Progenitor cell of endocrine pancreas (in vitro differentiated cells): Measurements from ENCODE around the gene ASCC1. TPM values are rescaled to one million over a fixed set of nuclear protein-coding genes. Genes with fewer than 3 reads are reported as not detected.
A peak's percentile ranks its signal among the peaks of the same experiment; 100 is the strongest.
"Not testable (repeated sequence)": the region's sequence is repeated elsewhere in the genome, so short reads cannot be mapped to it uniquely, and the experiment has no call there.

Experiments
- DNase-seq: peaks from one replicate; pipeline ENCODE4 v3.0.0; 2021; ENCODE audit warnings: low spot score; ENCODE audit not compliant: unreplicated experiment
- H3K27ac Mint-ChIP-seq: 2 replicates; pipeline ENCODE4 v1.8.0; 2021; ENCODE audit warnings: mild to moderate bottlenecking, moderate library complexity, mixed read lengths
- H3K27me3 Mint-ChIP-seq: 2 replicates; pipeline ENCODE4 v1.8.0; 2021; ENCODE audit warnings: mixed read lengths
- H3K36me3 Mint-ChIP-seq: 2 replicates; pipeline ENCODE4 v1.8.0; 2022; ENCODE audit warnings: mixed read lengths; ENCODE audit not compliant: insufficient read depth
- H3K4me1 Mint-ChIP-seq: 2 replicates; pipeline ENCODE4 v1.8.0; 2021; ENCODE audit warnings: low read depth, mixed read lengths
- H3K4me3 Mint-ChIP-seq: 2 replicates; pipeline ENCODE4 v1.8.0; 2021; ENCODE audit warnings: low read depth, mild to moderate bottlenecking, moderate library complexity, mixed read lengths
- H3K9me3 Mint-ChIP-seq: 2 replicates; pipeline ENCODE4 v1.8.0; 2021; ENCODE audit warnings: low read depth, mixed read lengths
- total RNA-seq: library from RNA; stranded (reverse); gene quantifications from 2 replicates; pipeline ENCODE4 v1.2.1, GENCODE V29; 2021
- TF ChIP-seq, protein P1 (sequence below): fragments of 200-600 bp; sonication (generic); IDR thresholded peaks from one replicate; pipeline ENCODE4 v1.5.0; 2021; ENCODE audit warnings: antibody characterized with exemption, mild to moderate bottlenecking; ENCODE audit not compliant: unreplicated experiment

ASCC1 gene
- total RNA-seq, 1 donor from 2014 or later, result 42.2 TPM

DNA sequence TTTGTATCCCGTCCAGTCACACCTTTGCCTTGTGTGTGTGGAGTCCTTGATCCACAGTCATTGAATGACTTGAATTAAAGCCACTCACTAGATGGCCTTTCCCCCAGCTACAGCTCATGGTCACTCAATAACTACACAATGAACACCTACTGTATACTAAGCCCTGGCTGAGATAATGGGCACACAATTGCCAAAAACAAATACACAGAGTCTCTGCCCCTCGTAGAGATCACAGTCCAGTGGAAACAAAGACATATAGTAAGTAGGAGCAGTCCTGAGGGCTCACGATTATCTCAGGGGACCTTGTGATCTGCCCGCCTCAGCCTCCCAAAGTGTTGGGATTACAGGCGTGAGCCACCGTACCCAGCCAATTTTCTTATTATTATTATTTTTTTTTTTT is 35.6 kb upstream of the ASCC1 start:
- no peak overlapping the region for H3K27ac Mint-ChIP-seq
- no peaks in the 10 kb centered on the region for H3K36me3 Mint-ChIP-seq
- DNase-seq, result no peak

DNA sequence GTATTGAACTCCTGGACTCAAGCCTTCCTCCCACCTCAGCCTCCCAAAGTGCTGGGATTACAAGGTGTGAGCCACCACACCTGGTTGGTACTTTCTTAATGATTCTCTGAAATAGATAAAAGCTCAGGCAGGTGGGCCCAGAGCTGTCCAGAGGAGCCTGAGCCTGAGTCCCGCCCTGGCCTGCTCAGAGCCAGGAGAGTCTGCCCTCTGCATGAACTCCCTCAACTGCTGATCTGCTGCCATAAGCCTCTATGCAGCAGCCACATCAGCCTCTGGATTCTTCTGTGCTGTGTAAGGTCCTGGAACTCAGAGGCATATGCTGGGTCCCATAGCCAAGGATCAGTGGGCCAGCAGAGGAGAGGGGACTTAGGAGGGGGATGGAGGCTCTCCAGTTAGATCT is 34.6 kb upstream of the ASCC1 start:
- H3K4me1 Mint-ChIP-seq, result peaks cover 21% of the 10 kb centered on the region
- TF ChIP-seq, protein P1, sequence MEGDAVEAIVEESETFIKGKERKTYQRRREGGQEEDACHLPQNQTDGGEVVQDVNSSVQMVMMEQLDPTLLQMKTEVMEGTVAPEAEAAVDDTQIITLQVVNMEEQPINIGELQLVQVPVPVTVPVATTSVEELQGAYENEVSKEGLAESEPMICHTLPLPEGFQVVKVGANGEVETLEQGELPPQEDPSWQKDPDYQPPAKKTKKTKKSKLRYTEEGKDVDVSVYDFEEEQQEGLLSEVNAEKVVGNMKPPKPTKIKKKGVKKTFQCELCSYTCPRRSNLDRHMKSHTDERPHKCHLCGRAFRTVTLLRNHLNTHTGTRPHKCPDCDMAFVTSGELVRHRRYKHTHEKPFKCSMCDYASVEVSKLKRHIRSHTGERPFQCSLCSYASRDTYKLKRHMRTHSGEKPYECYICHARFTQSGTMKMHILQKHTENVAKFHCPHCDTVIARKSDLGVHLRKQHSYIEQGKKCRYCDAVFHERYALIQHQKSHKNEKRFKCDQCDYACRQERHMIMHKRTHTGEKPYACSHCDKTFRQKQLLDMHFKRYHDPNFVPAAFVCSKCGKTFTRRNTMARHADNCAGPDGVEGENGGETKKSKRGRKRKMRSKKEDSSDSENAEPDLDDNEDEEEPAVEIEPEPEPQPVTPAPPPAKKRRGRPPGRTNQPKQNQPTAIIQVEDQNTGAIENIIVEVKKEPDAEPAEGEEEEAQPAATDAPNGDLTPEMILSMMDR, result no peak
- DNase-seq, result no peak
- no peaks in the 10 kb centered on the region for H3K36me3 Mint-ChIP-seq
- H3K27ac Mint-ChIP-seq, result no peak overlapping the region
- no peak overlapping the region for H3K4me3 Mint-ChIP-seq
- H3K27me3 Mint-ChIP-seq, result no peaks in the 10 kb centered on the region
- H3K9me3 Mint-ChIP-seq, result no peaks in the 10 kb centered on the region

More for the DNA sequence above, 35.6 kb upstream of the ASCC1 start:
- TF ChIP-seq, protein P1, result no peak
- H3K27me3 Mint-ChIP-seq, result no peaks in the 10 kb centered on the region
- no peaks in the 10 kb centered on the region for H3K9me3 Mint-ChIP-seq
- H3K4me1 Mint-ChIP-seq, result peaks cover 25% of the 10 kb centered on the region
- H3K4me3 Mint-ChIP-seq, result no peak overlapping the region

DNA sequence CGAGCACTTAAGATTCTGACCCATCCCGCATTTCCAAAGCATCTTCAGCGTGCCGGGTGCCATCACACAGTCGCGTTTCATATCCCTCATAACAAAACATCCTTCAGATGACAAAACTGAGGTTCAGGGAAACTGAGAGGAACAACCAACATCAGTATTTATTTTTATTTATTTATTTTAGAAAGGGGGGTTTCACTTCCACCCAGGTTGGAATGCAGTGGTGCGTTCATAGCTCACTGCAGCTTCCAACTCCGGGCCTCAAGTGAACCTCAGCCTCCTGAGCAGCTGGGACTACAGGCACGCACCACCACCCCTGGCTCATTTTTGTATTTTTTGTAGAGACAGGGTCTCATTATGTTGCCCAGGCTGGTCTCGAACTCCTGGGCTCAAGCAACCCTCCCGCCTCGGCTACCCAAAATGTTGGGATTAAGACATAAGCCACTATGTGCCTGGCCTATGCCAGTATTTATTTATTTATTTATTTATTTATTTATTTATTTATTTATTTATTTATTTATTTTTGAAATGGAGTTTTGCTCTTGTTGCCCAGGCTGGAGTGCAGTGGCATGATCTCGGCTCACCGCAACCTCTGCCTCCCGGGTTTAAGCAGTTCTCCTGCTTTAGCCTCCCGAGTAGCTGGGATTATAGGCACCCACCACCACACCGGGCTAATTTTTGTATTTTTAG is 33.2 kb upstream of the ASCC1 start:
- not testable (repeated sequence) for H3K27me3 Mint-ChIP-seq, DNase-seq, H3K4me3 Mint-ChIP-seq, H3K9me3 Mint-ChIP-seq, H3K36me3 Mint-ChIP-seq
- peaks cover 19% of the 10 kb centered on the region for H3K4me1 Mint-ChIP-seq
- peak overlapping the region; percentile 79 for H3K27ac Mint-ChIP-seq

DNA sequence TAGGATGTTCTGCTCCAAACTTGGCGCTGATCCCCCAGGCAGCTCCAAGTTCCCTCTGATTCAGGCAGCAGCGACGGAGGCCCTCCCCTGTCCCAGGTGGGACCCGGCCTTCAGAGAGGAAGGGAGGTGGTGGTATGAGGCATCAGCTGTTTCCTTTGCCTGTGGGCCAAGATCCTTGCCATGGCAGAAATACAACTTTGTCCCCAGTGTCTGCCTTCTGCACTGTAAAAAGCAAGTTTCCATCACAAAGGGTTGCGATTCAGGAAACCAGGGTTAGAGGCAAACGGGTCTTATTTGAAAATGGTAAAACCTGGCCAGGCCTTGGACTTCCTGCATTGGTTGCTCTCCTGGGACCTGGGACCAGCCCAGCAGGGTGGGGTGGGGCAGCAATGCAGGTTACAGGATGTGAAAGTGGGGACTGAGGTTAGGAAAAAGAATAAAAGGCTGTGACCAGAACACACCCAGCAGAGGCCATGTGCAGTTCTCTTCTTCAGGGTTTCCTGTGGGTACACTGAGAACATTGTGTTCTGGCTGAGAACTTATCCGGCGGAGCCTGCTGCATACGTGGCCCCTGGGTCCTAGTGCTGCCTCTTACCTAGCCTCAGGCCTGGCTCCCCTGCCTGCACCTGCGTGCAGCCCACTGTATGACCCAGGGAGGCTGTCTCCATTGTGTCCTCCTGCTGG is 32.5 kb upstream of the ASCC1 start:
- no peaks in the 10 kb centered on the region for H3K27me3 Mint-ChIP-seq
- peak overlapping the region; percentile 55 for H3K4me3 Mint-ChIP-seq
- H3K4me1 Mint-ChIP-seq, result peaks cover 19% of the 10 kb centered on the region
- TF ChIP-seq, protein P1, result no peak
- no peaks in the 10 kb centered on the region for H3K36me3 Mint-ChIP-seq
- H3K9me3 Mint-ChIP-seq, result no peaks in the 10 kb centered on the region
- H3K27ac Mint-ChIP-seq, result peak overlapping the region; percentile 79
- no peak for DNase-seq

DNA sequence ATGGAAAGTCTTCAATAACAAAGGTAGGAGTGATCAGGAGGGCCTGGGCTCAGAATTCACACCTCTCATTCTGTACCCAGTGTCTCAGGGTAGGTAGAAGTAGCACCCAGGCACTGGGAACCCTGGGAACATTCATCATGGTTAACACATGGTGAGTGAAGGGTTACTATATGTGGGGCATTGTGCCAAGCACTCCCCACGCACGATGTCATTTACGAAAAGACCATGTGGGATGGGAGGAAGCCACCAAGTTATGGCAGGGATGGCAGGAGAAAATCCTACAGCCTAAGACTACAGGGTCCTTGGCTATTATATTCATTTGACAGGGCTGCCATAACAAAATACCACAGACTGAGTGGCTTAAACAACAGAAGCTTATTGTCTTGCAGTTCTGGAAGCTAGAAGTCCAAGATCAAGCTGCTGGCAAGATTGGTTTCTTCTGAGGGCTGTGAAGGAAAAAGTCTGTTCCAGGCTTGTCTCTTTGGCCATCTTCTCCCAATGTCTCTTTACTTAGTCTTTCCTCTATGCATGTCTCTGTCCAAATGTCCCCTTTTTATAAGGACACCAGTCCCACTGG is 30.0 kb upstream of the ASCC1 start:
- Mint-ChIP-seq H3K27ac (no peak overlapping the region), H3K27me3 (no peaks in the 10 kb centered on the region), H3K9me3 (no peaks in the 10 kb centered on the region), H3K36me3 (no peaks in the 10 kb centered on the region), H3K4me1 (peaks cover 17% of the 10 kb centered on the region), H3K4me3 (no peak overlapping the region)
- no peak for DNase-seq
- TF ChIP-seq, protein P1, result no peak
